Right ventricle myocardium inferior (tissue), 1 donor: ENCODE measurements around the gene RRM1. TPM values are rescaled to one million over a fixed set of nuclear protein-coding genes. Genes with fewer than 3 reads are reported as not detected.
A peak's percentile ranks its signal among the peaks of the same experiment; 100 is the strongest.

Experiments used
- ATAC-seq: fragments of 200-7000 bp; cut with Tn5 transposase; one replicate; pipeline ENCODE4 v1.9.1; 2020; ENCODE audit warnings: mild to moderate bottlenecking, moderate library complexity
- DNase-seq: peaks from one replicate; pipeline ENCODE4 v3.0.0; 2021; ENCODE audit errors: missing footprints
- intact Hi-C: fragments of 100-400 bp; cut with DNase I; formaldehyde crosslinking; loops from one replicate; pipeline ENCODE4 v1.11.0; 2022
- total RNA-seq: library from RNA; stranded (reverse); fragmentation: NEBNext Ultra II Directional; extraction: Animal tissue kit (Norgen Biotek cat#: 25700); gene quantifications from one replicate; pipeline ENCODE4 v1.2.1, GENCODE V29; 2021
- donor health status: DM: no; HTN: yes; CAD: no; lungs with severe emphysema.

The RRM1 gene
- total RNA-seq, 1 donor from 2014 or later: 25.3 TPM

- intact Hi-C loops: no loop called here
- DNase-seq (no peak), ATAC-seq (no peak)
Measured at GRCh38 chr11:4178813-4179662, 84.4 kb downstream of the RRM1 start.

- intact Hi-C loops: loop anchor here (5.0 kb wide), 1 partner anchor 822 kb away; no protein-coding TSS in a partner anchor
- no peak for DNase-seq
- ATAC-seq: no peak
Measured at GRCh38 chr11:4180441-4181183, 86.0 kb downstream of the RRM1 start.

- intact Hi-C loops: loop anchor here (2.0 to 5.0 kb wide), 2 partner anchors 645 to 820 kb away; no protein-coding TSS in a partner anchor
- DNase-seq (no peak), ATAC-seq (peak; percentile 66)
Measured at GRCh38 chr11:4181782-4182721, 87.5 kb downstream of the RRM1 start.

- DNase-seq (no peak), ATAC-seq (no peak)
- intact Hi-C loops: loop anchor here (2.0 to 5.0 kb wide), 2 partner anchors 643 to 819 kb away; no protein-coding TSS in a partner anchor
Measured at GRCh38 chr11:4183410-4184057, 88.9 kb downstream of the RRM1 start.

GRCh38 chr11:4184163-4184916, 89.7 kb downstream of the RRM1 start:
- DNase-seq (no peak), ATAC-seq (peak; percentile 72)
- intact Hi-C loops: loop anchor here (5.0 kb wide), 1 partner anchor 818 kb away; no protein-coding TSS in a partner anchor

GRCh38 chr11:4185561-4185960, 91.0 kb downstream of the RRM1 start:
- intact Hi-C loops: loop anchor here (1.0 to 5.0 kb wide), 2 partner anchors 207 to 354 kb away; partner anchors contain the start of gene TRIM21
- DNase-seq (no peak), ATAC-seq (no peak)

GRCh38 chr11:4186464-4187054, 92.0 kb downstream of the RRM1 start:
- no peak for ATAC-seq
- DNase-seq: no peak
- intact Hi-C loops: loop anchor here (1.0 to 5.0 kb wide), 2 partner anchors 206 to 307 kb away; partner anchors contain the start of gene TRIM21

- intact Hi-C loops: loop anchor here (1.0 to 5.0 kb wide), 2 partner anchors 205 to 306 kb away; partner anchors contain the start of gene TRIM21
- ATAC-seq: peak; percentile 91
Measured at GRCh38 chr11:4187055-4187988, 92.7 kb downstream of the RRM1 start.

More at GRCh38 chr11:4187055-4187988, 92.7 kb downstream of the RRM1 start:
- peak; percentile 96 for DNase-seq

Other genes with a start within 250 kb of the RRM1 start
- gene STIM1, start 239.1 kb upstream of the RRM1 start, total RNA-seq: 28.9 TPM